ENCODE measurements around the gene LYRM4.

LYRM4 gene

GRCh38 chr6:5167501-5167900, 93.2 kb downstream of the LYRM4 start:
- DNase-seq = no peak

- no peak for DNase-seq
These were observed 96.7 kb downstream of the LYRM4 start for GRCh38 chr6:5164092-5164491.

GRCh38 chr6:5163247-5163646, 97.5 kb downstream of the LYRM4 start:
- DNase-seq = no peak

GRCh38 chr6:5162355-5162754, 98.4 kb downstream of the LYRM4 start:
- DNase-seq = no peak

- DNase-seq = no peak
These were observed 100.5 kb downstream of the LYRM4 start for GRCh38 chr6:5160206-5160605.

GRCh38 chr6:5159162-5159561, 101.6 kb downstream of the LYRM4 start:
- DNase-seq = no peak

- DNase-seq = no peak
These were observed 102.6 kb downstream of the LYRM4 start for GRCh38 chr6:5158180-5158579.

GRCh38 chr6:5157621-5158138, 103.1 kb downstream of the LYRM4 start:
- DNase-seq = no peak

GRCh38 chr6:5156627-5157026, 104.1 kb downstream of the LYRM4 start:
- DNase-seq = no peak

- no peak for DNase-seq
These were observed 104.8 kb downstream of the LYRM4 start for GRCh38 chr6:5155906-5156305.

GRCh38 chr6:5153186-5153585, 107.6 kb downstream of the LYRM4 start:
- no peak for DNase-seq

- DNase-seq = no peak
These were observed 108.3 kb downstream of the LYRM4 start for GRCh38 chr6:5152460-5152859.

- no peak for DNase-seq
These were observed 108.8 kb downstream of the LYRM4 start for GRCh38 chr6:5151955-5152401.

- DNase-seq = no peak
These were observed 109.3 kb downstream of the LYRM4 start for GRCh38 chr6:5151360-5151954.

- DNase-seq = no peak
These were observed 110.1 kb downstream of the LYRM4 start for GRCh38 chr6:5150551-5151075.

GRCh38 chr6:5149891-5150290, 110.9 kb downstream of the LYRM4 start:
- DNase-seq = no peak

- no peak for DNase-seq
These were observed 111.5 kb downstream of the LYRM4 start for GRCh38 chr6:5149159-5149704.

GRCh38 chr6:5146398-5146797, 114.4 kb downstream of the LYRM4 start:
- DNase-seq = no peak

GRCh38 chr6:5143634-5144311, 117.0 kb downstream of the LYRM4 start:
- peak; percentile 92 for DNase-seq

GRCh38 chr6:5142915-5143314, 117.8 kb downstream of the LYRM4 start:
- no peak for DNase-seq

- DNase-seq = no peak
These were observed 118.6 kb downstream of the LYRM4 start for GRCh38 chr6:5142131-5142530.

- DNase-seq = no peak
These were observed 119.7 kb downstream of the LYRM4 start for GRCh38 chr6:5141046-5141445.

GRCh38 chr6:5139828-5140771, 120.7 kb downstream of the LYRM4 start:
- no peak for DNase-seq
